Measurements from ENCODE around the gene CHMP3. TPM values are rescaled to one million over a fixed set of nuclear protein-coding genes. Genes with fewer than 3 reads are reported as not detected.
A peak's percentile ranks its signal among the peaks of the same experiment; 100 is the strongest.

Gene CHMP3
- total and polyA plus RNA-seq, 2 of the 13 experiments (the other 11 are each of a cell fraction or from before 2014, with no cell fraction given), result 64.1 to 114 TPM

DNA sequence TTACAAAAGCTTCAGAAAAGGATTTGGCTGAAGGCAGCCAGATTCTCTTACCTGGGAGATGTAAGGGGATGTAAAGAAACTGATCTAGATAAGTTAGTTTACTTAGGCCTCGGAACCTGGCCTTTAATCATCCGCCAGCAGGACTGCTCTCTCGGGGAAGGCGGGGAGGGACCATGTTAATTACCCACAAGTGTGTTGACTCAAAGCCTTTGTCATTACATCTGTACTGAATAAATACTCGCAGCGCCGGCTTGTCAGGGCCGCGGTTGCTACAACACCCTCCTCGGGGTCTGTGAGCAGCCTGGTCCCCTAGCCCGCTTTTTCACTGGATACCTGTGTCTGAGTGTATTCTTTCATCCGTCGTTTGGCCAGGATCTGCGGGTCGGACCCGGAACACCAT, 6.7 kb downstream of the CHMP3 start (continued):
- no peak for TF ChIP-seq MXI1 (IDR thresholded peaks at IDR 0.05; ENCODE audit: borderline replicate concordance, low read depth, low read length)
- peak; percentile 57; the same call in 1 of the 2 replicates for TF ChIP-seq THAP11 (CRISPR knock-in tag; IDR thresholded peaks at IDR 0.05)
- TF ChIP-seq TEAD3 (CRISPR knock-in tag; optimal IDR thresholded peaks at IDR 0.05; ENCODE audit: borderline replicate concordance), result peak; percentile 54
- no peak for TF ChIP-seq PRMT3 (CRISPR knock-in tag; IDR thresholded peaks at IDR 0.05; ENCODE audit: borderline replicate concordance, low read depth)
- TF ChIP-seq FOSL1 (CRISPR knock-in tag; IDR thresholded peaks at IDR 0.05; ENCODE audit: borderline replicate concordance), result no peak; the same call in 1 of the 2 replicates
- TF ChIP-seq, protein P1, sequence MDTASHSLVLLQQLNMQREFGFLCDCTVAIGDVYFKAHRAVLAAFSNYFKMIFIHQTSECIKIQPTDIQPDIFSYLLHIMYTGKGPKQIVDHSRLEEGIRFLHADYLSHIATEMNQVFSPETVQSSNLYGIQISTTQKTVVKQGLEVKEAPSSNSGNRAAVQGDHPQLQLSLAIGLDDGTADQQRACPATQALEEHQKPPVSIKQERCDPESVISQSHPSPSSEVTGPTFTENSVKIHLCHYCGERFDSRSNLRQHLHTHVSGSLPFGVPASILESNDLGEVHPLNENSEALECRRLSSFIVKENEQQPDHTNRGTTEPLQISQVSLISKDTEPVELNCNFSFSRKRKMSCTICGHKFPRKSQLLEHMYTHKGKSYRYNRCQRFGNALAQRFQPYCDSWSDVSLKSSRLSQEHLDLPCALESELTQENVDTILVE (CRISPR knock-in tag; IDR thresholded peaks at IDR 0.05), result no peak
- no peak for TF ChIP-seq TOPORS (CRISPR knock-in tag; IDR thresholded peaks at IDR 0.05)
- no peak for TF ChIP-seq NPAS2 (CRISPR knock-in tag; IDR thresholded peaks at IDR 0.05; ENCODE audit: borderline replicate concordance)
- TF ChIP-seq SRY (CRISPR knock-in tag; IDR thresholded peaks at IDR 0.05), result no peak
- no peak; the same call in 1 of the 2 replicates for TF ChIP-seq TRIM24 (CRISPR knock-in tag; IDR thresholded peaks at IDR 0.05)
- TF ChIP-seq TSC22D2 (CRISPR knock-in tag; IDR thresholded peaks at IDR 0.05; ENCODE audit: borderline replicate concordance), result 0 out of 2 replicates have a peak, but pooled peaks have one; percentile 37
- peak; percentile 65; the same call in 1 of the 2 replicates for TF ChIP-seq MEIS2 (CRISPR knock-in tag; IDR thresholded peaks at IDR 0.05)
- 0 out of 2 replicates have a peak, but pooled peaks have one; percentile 19 for TF ChIP-seq KDM3A (CRISPR knock-in tag; IDR thresholded peaks at IDR 0.05; ENCODE audit: low read depth)
- no peak for TF ChIP-seq ZNF891 (CRISPR knock-in tag; IDR thresholded peaks at IDR 0.05)
- TF ChIP-seq, protein P2, sequence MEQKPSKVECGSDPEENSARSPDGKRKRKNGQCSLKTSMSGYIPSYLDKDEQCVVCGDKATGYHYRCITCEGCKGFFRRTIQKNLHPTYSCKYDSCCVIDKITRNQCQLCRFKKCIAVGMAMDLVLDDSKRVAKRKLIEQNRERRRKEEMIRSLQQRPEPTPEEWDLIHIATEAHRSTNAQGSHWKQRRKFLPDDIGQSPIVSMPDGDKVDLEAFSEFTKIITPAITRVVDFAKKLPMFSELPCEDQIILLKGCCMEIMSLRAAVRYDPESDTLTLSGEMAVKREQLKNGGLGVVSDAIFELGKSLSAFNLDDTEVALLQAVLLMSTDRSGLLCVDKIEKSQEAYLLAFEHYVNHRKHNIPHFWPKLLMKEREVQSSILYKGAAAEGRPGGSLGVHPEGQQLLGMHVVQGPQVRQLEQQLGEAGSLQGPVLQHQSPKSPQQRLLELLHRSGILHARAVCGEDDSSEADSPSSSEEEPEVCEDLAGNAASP (CRISPR knock-in tag; IDR thresholded peaks at IDR 0.05; ENCODE audit: borderline replicate concordance), result peak; percentile 13; the same call in 1 of the 2 replicates
- no peak for TF ChIP-seq ZNF703 (CRISPR knock-in tag; IDR thresholded peaks at IDR 0.05; ENCODE audit: borderline replicate concordance)
- no peak for TF ChIP-seq ZNF337 (CRISPR knock-in tag; IDR thresholded peaks at IDR 0.05; ENCODE audit: borderline replicate concordance, low read depth)
- no peak for TF ChIP-seq ZNF263 (CRISPR knock-in tag; IDR thresholded peaks at IDR 0.05)
- peak; percentile 95 for TF ChIP-seq TCF7 (IDR thresholded peaks at IDR 0.05; ENCODE audit: low read depth)
- TF ChIP-seq, protein P3, sequence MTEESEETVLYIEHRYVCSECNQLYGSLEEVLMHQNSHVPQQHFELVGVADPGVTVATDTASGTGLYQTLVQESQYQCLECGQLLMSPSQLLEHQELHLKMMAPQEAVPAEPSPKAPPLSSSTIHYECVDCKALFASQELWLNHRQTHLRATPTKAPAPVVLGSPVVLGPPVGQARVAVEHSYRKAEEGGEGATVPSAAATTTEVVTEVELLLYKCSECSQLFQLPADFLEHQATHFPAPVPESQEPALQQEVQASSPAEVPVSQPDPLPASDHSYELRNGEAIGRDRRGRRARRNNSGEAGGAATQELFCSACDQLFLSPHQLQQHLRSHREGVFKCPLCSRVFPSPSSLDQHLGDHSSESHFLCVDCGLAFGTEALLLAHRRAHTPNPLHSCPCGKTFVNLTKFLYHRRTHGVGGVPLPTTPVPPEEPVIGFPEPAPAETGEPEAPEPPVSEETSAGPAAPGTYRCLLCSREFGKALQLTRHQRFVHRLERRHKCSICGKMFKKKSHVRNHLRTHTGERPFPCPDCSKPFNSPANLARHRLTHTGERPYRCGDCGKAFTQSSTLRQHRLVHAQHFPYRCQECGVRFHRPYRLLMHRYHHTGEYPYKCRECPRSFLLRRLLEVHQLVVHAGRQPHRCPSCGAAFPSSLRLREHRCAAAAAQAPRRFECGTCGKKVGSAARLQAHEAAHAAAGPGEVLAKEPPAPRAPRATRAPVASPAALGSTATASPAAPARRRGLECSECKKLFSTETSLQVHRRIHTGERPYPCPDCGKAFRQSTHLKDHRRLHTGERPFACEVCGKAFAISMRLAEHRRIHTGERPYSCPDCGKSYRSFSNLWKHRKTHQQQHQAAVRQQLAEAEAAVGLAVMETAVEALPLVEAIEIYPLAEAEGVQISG (CRISPR knock-in tag; IDR thresholded peaks at IDR 0.05), result peak; percentile 44; the same call in 1 of the 2 replicates
- no peak for TF ChIP-seq NCOR1 (IDR thresholded peaks at IDR 0.05; ENCODE audit: borderline replicate concordance, low read length)
- TF ChIP-seq ZNF75D (CRISPR knock-in tag; IDR thresholded peaks at IDR 0.05; ENCODE audit: borderline replicate concordance), result no peak
- TF ChIP-seq ZNF292 (CRISPR knock-in tag; IDR thresholded peaks at IDR 0.05; ENCODE audit: borderline replicate concordance, low read depth), result 0 out of 2 replicates have a peak, but pooled peaks have one; percentile 36
- TF ChIP-seq, protein P4, sequence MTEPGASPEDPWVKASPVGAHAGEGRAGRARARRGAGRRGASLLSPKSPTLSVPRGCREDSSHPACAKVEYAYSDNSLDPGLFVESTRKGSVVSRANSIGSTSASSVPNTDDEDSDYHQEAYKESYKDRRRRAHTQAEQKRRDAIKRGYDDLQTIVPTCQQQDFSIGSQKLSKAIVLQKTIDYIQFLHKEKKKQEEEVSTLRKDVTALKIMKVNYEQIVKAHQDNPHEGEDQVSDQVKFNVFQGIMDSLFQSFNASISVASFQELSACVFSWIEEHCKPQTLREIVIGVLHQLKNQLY (CRISPR knock-in tag; IDR thresholded peaks at IDR 0.05), result no peak
- TF ChIP-seq, protein P5, sequence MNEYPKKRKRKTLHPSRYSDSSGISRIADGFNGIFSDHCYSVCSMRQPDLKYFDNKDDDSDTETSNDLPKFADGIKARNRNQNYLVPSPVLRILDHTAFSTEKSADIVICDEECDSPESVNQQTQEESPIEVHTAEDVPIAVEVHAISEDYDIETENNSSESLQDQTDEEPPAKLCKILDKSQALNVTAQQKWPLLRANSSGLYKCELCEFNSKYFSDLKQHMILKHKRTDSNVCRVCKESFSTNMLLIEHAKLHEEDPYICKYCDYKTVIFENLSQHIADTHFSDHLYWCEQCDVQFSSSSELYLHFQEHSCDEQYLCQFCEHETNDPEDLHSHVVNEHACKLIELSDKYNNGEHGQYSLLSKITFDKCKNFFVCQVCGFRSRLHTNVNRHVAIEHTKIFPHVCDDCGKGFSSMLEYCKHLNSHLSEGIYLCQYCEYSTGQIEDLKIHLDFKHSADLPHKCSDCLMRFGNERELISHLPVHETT (CRISPR knock-in tag; conservative IDR thresholded peaks at IDR 0.05), result no peak

Data from HepG2 (cell line).